Ectodermal cell (in vitro differentiated cells): Measurements from ENCODE around the gene MPPED2.

ENCODE experiments used
- H3K27ac ChIP-seq: 2 replicates; pipeline ENCODE4 v1.7.0; 2013; ENCODE audit warnings: mild to moderate bottlenecking, low read depth, low read length; ENCODE audit not compliant: insufficient read depth, poor library complexity, severe bottlenecking
- H3K27me3 ChIP-seq: 2 replicates; pipeline ENCODE4 v1.7.0; 2013; ENCODE audit warnings: mild to moderate bottlenecking, low read length; ENCODE audit not compliant: insufficient read depth, control insufficient read depth, poor library complexity, severe bottlenecking
- H3K36me3 ChIP-seq: one replicate; pipeline ENCODE4 v1.7.0; 2013; ENCODE audit warnings: low read length; ENCODE audit not compliant: control insufficient read depth, insufficient read depth
- H3K4me1 ChIP-seq: one replicate; pipeline ENCODE4 v1.7.0; 2013; ENCODE audit warnings: low read length; ENCODE audit not compliant: control insufficient read depth, insufficient read depth
- H3K4me3 ChIP-seq: 2 replicates; pipeline ENCODE4 v1.7.0; 2013; ENCODE audit warnings: low read depth, low read length, control low read depth; ENCODE audit not compliant: insufficient read depth
- H3K9me3 ChIP-seq: 2 replicates; pipeline ENCODE4 v1.7.0; 2013; ENCODE audit warnings: mild to moderate bottlenecking, low read length, moderate library complexity; ENCODE audit not compliant: control insufficient read depth
- WGBS, 2 experiments: methylation state at CpG; one replicate each; pipeline ENCODE4 v1.1.7; 2013; ENCODE audit warnings: missing lambda C conversion rate in 2 of 2; 5-methylcytosine and 5-hydroxymethylcytosine counted together

MPPED2 gene

DNA sequence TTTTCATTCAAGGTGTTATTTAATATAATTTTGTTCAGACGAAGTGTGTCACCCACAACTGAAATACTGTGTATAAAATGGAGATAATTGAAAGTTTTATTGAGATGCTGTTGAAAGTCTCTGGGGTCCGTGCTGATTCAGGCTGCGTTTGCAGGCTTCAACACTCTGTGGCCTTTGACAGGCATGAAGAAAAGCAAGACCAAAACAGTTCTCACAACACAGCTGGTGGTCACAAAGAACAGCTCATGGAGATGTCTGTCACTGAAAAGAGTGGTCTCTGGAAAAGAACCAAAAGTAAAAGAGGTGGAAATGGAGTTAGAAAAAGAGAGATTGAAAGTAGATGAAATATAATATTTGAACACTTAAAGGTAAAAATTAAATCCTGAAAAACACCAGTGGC lies 9.8 kb upstream of the MPPED2 start:
- no peaks in the 10 kb centered on the region for H3K9me3 ChIP-seq
- H3K36me3 ChIP-seq: no peaks in the 10 kb centered on the region
- H3K27me3 ChIP-seq: no peaks in the 10 kb centered on the region
- no peak overlapping the region for H3K27ac ChIP-seq
- WGBS, 2 experiments: 33 to 43% methylated on average over 3 of the region's 3 CpGs
- peaks cover 16% of the 10 kb centered on the region for H3K4me1 ChIP-seq
- no peak overlapping the region for H3K4me3 ChIP-seq

DNA sequence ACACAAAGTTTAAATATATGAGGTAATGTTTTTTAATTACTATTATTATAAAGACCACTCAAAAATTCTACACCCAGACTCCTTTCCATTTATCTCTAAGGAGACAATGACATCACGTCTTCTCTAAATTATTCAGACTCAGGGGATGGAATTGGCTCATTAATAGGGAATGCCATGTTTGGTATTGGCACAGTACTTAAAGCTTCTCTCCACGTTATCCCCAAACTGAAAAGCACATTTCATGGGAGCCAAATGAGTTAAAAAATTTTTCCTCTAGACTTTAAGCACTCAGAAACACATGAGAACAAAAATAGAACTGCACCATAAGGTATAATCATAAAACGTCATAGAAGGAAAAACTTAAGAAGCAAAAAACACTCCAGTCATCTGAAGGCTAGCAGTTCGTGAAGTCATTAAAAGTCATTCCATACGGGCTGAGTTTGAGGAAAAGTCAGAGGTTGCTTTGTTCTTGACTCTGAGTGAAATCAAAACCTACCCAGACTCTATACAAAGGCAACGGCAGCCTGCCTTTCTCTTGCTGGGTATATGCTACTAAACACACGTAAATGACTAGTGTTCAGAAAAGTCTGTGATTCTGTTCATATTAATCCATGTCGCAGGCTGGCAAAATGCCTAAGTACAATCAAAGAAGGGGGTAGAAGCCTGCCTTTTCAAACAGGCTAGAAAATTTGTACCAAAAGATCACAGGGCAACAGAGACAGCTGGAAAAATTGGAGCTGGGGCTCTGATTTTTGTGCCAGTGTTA lies 8.7 kb upstream of the MPPED2 start:
- WGBS, 2 experiments: 63 to 72% methylated on average over 7 to 8 of the region's 8 CpGs
- H3K27me3 ChIP-seq: no peaks in the 10 kb centered on the region
- H3K4me1 ChIP-seq: peaks cover 16% of the 10 kb centered on the region
- H3K36me3 ChIP-seq: no peaks in the 10 kb centered on the region
- H3K9me3 ChIP-seq: no peaks in the 10 kb centered on the region
- H3K27ac ChIP-seq: no peak overlapping the region
- no peak overlapping the region for H3K4me3 ChIP-seq

DNA sequence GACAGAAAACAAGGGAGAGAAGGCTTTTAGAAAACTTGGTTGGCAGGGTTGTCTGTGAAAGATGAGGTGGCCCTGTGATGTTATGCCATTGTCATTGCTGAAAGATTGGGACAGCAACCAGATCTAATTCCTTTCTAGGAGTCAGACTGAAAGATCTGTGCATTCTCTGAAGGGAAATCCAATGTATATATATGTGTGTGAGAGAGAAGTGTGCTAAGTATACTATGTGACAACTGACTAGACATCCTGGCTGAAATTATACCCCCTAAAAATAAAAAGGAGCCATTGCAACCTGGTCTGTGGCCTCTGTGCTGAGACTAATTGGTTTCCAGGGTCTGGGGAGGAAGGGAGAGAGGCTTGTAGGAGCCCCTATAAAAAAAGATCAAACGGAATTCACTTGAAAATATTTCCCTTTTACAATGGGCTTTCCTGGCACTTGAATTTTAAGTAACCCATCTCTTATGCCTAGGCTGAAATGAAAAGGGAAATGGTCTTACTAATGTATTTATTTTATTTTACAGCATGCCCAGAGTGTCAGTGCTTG lies 1.2 kb upstream of the MPPED2 start:
- H3K4me3 ChIP-seq: no peak overlapping the region
- H3K9me3 ChIP-seq: no peaks in the 10 kb centered on the region
- peaks cover 63% of the 10 kb centered on the region for H3K27me3 ChIP-seq
- H3K4me1 ChIP-seq: no peaks in the 10 kb centered on the region
- H3K36me3 ChIP-seq: no peaks in the 10 kb centered on the region
- H3K27ac ChIP-seq: no peak overlapping the region
- 27% methylated on average over 1 of the region's 1 CpG; no CpG with 5 or more reads in 1 of the 2 experiments for WGBS, 2 experiments

DNA sequence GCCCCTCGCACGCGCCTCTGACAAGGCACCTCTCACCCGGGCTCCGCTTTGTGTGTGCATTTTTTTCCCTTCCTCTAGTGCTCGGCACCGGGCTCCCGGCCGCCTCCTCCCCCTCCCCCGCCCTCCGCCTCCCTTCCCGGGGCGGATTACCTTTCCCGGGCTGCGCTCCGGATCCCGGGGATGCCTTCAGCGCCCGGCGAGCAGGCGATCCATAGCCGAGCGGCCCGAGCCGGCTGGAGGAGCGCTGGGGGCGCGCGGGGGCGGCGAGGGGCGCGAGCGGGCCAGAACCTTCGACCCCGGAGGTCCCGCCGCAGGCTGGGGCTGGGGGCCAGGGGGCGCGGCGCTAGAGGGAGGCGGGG lies 282 bp downstream of the MPPED2 start:
- Histone ChIP-seq H3K36me3 (no peaks in the 10 kb centered on the region), H3K27me3 (peaks cover 71% of the 10 kb centered on the region), H3K4me1 (no peaks in the 10 kb centered on the region), H3K4me3 (peak overlapping the region; percentile 59), H3K27ac (no peak overlapping the region), H3K9me3 (no peaks in the 10 kb centered on the region)
- WGBS, 2 experiments: 0 to 1% methylated on average over 42 of the region's 42 CpGs

DNA sequence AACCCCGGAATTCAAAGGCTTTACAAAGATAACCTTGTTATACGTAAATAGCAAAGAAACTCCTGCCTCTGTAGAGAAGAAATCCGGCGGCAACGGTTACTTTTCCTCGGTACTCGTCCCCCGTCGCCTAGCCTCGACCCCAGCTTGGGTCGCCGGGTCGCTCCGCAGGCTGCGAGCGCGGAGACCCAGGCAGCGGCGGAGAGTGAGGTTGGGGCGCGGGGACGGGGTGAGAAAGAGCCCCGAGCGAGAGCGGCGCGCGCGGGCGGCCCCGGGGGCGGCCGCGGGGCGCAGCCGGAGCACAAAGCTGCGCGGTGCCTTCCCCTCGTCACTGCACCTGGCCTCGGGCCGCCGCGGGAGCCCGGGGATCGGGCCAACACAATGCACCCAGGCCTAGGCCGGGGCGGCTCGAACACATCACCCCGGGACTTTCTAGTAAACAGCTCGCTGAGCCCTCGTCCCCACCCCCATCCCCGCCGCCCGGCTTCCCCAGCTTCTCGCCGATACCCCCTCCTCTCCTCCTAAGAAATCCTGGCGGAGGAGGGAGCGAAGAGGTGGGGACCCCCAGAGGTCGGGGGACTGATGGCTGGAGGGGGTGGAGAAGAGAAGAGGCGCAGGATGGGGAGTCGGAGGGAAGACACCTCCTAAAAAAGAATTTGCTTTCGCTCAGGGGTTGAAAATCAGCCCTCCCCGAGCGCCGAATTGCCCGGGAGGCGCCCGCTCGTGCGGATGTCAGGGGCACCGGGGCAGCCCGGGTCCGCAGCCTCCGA lies 845 bp downstream of the MPPED2 start:
- Histone ChIP-seq H3K4me1 (no peaks in the 10 kb centered on the region), H3K27me3 (peaks cover 71% of the 10 kb centered on the region), H3K9me3 (no peaks in the 10 kb centered on the region), H3K36me3 (no peaks in the 10 kb centered on the region), H3K4me3 (peak overlapping the region; percentile 59), H3K27ac (no peak overlapping the region)
- WGBS, 2 experiments: 0% methylated on average over 70 to 74 of the region's 74 CpGs

DNA sequence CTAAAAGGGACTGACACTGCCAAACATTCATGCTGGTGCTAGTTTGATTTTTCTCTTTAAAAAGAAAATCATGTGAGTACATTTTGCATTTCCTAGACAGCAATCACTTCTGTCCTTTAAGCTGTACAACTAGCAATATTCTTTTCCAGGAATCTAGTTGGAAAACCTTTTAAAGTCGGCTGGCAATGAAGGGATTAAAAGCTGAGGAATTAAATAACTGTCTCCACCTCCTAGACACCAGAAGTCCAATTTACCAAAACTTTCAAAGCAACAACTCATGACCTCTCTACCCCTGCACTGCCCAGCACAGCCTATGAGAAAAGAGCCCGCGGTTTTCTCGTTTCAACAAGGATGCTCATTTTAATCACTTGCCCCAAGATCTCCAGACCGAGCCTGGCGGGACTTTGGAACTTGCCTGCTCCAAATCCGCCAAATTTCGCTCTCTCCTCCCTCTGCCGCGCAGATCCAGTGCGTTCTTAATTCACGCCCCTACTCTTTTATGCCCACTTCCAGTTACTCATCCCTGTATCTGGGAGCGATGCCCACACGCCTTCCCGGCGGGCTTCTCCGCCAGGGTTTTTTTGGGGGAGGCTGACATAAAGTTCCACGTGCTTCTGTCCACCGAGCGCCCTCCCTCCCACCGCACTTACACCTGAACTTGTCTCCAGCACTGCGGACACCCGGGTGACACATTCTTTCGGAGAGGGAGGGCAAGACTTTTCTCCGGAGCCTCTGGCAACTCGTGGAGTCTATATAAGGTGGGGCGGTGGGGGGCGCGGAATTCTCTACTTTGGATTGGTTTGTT lies 2.5 kb downstream of the MPPED2 start:
- no peak overlapping the region for H3K4me3 ChIP-seq
- peaks cover 67% of the 10 kb centered on the region for H3K27me3 ChIP-seq

DNA sequence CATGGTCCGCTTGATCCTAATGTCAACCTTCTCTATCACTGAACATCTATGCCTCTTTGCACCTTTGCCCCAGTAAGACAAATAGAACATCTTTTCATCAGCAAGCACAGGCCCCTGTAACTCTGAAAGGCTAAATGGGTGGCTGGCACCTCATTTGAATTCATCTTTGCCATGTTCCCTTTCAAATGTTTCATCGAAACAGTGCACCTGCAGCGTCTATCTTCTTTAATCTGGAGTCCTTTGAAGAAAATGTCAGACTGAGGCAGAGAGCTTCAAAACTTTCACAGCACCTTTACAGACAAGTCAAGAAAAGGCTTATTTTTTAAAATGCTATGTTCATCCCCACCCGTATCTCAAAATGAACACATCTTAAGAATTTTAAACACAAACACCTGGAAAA lies 3.4 kb downstream of the MPPED2 start:
- 85 to 89% methylated on average over 4 of the region's 4 CpGs for WGBS, 2 experiments
- peaks cover 59% of the 10 kb centered on the region for H3K27me3 ChIP-seq

More for the DNA sequence above, 2.5 kb downstream of the MPPED2 start:
- Histone ChIP-seq H3K27ac (no peak overlapping the region), H3K4me1 (no peaks in the 10 kb centered on the region), H3K36me3 (no peaks in the 10 kb centered on the region), H3K9me3 (no peaks in the 10 kb centered on the region)
- WGBS, 2 experiments: 7 to 8% methylated on average over 27 to 29 of the region's 29 CpGs

DNA sequence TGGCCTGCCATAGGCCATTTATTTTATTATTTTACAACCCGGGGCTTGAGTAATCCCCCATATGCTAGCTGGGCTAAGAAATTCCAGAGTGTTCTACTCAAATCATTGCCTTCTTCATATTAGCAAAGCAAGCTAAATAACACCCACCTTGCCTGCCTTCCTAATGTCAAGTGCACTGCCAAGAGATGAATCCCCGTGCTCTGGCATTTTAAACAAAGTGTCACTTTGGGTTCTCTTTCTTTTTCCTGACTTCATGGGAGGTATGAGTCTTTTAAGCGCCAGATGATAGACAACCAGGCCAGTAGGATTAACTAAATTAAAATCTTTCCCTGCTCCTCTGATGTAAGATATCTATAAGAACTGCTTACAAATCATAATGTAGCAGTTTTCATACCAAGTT lies 4.5 kb downstream of the MPPED2 start:
- H3K27me3 ChIP-seq: peaks cover 48% of the 10 kb centered on the region

More for the DNA sequence above, 3.4 kb downstream of the MPPED2 start:
- no peak overlapping the region for H3K27ac ChIP-seq
- H3K4me1 ChIP-seq: no peaks in the 10 kb centered on the region
- H3K9me3 ChIP-seq: no peaks in the 10 kb centered on the region
- H3K36me3 ChIP-seq: no peaks in the 10 kb centered on the region
- H3K4me3 ChIP-seq: no peak overlapping the region

DNA sequence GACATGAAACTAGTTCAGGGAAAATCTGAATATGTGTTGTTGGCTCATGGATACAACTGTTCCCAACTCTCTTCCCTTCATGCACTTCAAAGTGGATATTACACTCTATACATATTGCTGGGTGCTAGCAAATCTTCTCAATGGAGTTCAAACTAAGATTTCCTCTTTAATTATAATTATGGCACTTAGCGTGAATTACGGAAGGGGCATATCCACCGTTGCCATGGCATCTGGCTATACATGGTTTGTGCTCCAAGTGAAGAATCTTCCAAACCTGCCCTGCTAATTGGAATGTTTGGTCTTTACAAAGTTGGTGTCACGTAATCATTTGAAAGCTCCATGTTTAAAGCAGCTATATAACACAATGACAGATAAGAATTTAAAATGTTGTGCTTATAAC lies 5.6 kb downstream of the MPPED2 start:
- 94 to 96% methylated on average over 3 to 4 of the region's 4 CpGs for WGBS, 2 experiments
- H3K4me3 ChIP-seq: no peak overlapping the region
- H3K9me3 ChIP-seq: no peaks in the 10 kb centered on the region
- H3K4me1 ChIP-seq: no peaks in the 10 kb centered on the region
- H3K27me3 ChIP-seq: peaks cover 40% of the 10 kb centered on the region
- no peak overlapping the region for H3K27ac ChIP-seq
- H3K36me3 ChIP-seq: no peaks in the 10 kb centered on the region

More for the DNA sequence above, 4.5 kb downstream of the MPPED2 start:
- H3K4me3 ChIP-seq: no peak overlapping the region
- WGBS, 2 experiments: 87 to 88% methylated on average over 2 to 3 of the region's 3 CpGs
- no peak overlapping the region for H3K27ac ChIP-seq
- no peaks in the 10 kb centered on the region for H3K4me1 ChIP-seq
- no peaks in the 10 kb centered on the region for H3K9me3 ChIP-seq
- H3K36me3 ChIP-seq: no peaks in the 10 kb centered on the region
